ENCODE data around the gene BCL11A.

BCL11A gene

GRCh38 chr2:60523963-60524362 is 29.5 kb downstream of the BCL11A start:
- no peak for DNase-seq (ENCODE audit: low read depth)
- H3K4me3 ChIP-seq (ENCODE audit: low read length), result no peak overlapping the region
- TF ChIP-seq CTCF (IDR thresholded peaks at IDR 0.05; ENCODE audit: insufficient read depth, low read depth, low read length, missing control alignments), result no peak

GRCh38 chr2:60522462-60522861 is 31.0 kb downstream of the BCL11A start:
- DNase-seq (ENCODE audit: low read depth), result no peak
- no peak overlapping the region for H3K4me3 ChIP-seq (ENCODE audit: low read length)
- TF ChIP-seq CTCF (IDR thresholded peaks at IDR 0.05; ENCODE audit: insufficient read depth, low read depth, low read length, missing control alignments), result no peak

GRCh38 chr2:60521626-60522025 is 31.8 kb downstream of the BCL11A start:
- no peak for TF ChIP-seq CTCF (IDR thresholded peaks at IDR 0.05; ENCODE audit: insufficient read depth, low read depth, low read length, missing control alignments)
- no peak overlapping the region for H3K4me3 ChIP-seq (ENCODE audit: low read length)
- DNase-seq (ENCODE audit: low read depth), result no peak

GRCh38 chr2:60520917-60521539 is 32.4 kb downstream of the BCL11A start:
- no peak for DNase-seq (ENCODE audit: low read depth)
- no peak for TF ChIP-seq CTCF (IDR thresholded peaks at IDR 0.05; ENCODE audit: insufficient read depth, low read depth, low read length, missing control alignments)
- H3K4me3 ChIP-seq (ENCODE audit: low read length), result no peak overlapping the region

GRCh38 chr2:60520151-60520876 is 33.1 kb downstream of the BCL11A start:
- no peak for DNase-seq (ENCODE audit: low read depth)
- TF ChIP-seq CTCF (IDR thresholded peaks at IDR 0.05; ENCODE audit: insufficient read depth, low read depth, low read length, missing control alignments), result no peak
- H3K4me3 ChIP-seq (ENCODE audit: low read length), result no peak overlapping the region

- no peak for TF ChIP-seq CTCF (IDR thresholded peaks at IDR 0.05; ENCODE audit: insufficient read depth, low read depth, low read length, missing control alignments)
- peak; percentile 53 for DNase-seq (ENCODE audit: low read depth)
- H3K4me3 ChIP-seq (ENCODE audit: low read length), result no peak overlapping the region
These were observed 34.1 kb downstream of the BCL11A start for GRCh38 chr2:60519231-60519863.

Measured in epithelial cell of esophagus (primary cell).